OCI-LY7 (cell line): ENCODE results near the gene ABR. TPM values are rescaled to one million over a fixed set of nuclear protein-coding genes. Genes with fewer than 3 reads are reported as not detected.

Source experiments
- BruUV-seq: library from RNA; stranded (reverse); fragments of 400-500 nt; replicated peaks from 2 replicates; lab custom pipeline; 2021; lab: Mats Ljungman, UMichigan
- CTCF ChIA-PET: fragments of 300-600 bp; sonication (Branson Sonifier 250); formaldehyde crosslinking; loops from one replicate; lab custom pipeline; 2022; ENCODE audit warnings: antibody characterized with exemption; ENCODE audit not compliant: unreplicated experiment; lab: Charles Lee
- POLR2A ChIA-PET: fragments of 300-600 bp; sonication (Branson Sonifier 250); formaldehyde crosslinking; loops from one replicate; lab custom pipeline; 2022; ENCODE audit warnings: antibody characterized with exemption; lab: Charles Lee
- DNase-seq: peaks from one replicate; pipeline ENCODE4 v3.0.0-alpha.2; 2015; ENCODE audit warnings: low spot score
- H2AFZ ChIP-seq: fragments of 200-600 bp; sonication (generic), shearing (Covaris generic); 2 replicates; pipeline ENCODE4 v1.6.1; 2014; ENCODE audit warnings: mild to moderate bottlenecking, antibody characterized with exemption, low read length, moderate library complexity
- H3K27ac ChIP-seq: fragments of 200-600 bp; sonication (generic); 2 replicates; pipeline ENCODE4 v1.5.1; 2014; ENCODE audit warnings: mixed run types, low read depth, mild to moderate bottlenecking, moderate library complexity, low read length, inconsistent platforms; ENCODE audit not compliant: poor library complexity, severe bottlenecking
- H3K36me3 ChIP-seq: fragments of 200-600 bp; sonication (generic); 2 replicates; pipeline ENCODE4 v1.6.1; 2014; ENCODE audit warnings: mild to moderate bottlenecking, antibody characterized with exemption, low read length, moderate library complexity, mixed read lengths; ENCODE audit not compliant: insufficient read depth
- H3K4me1 ChIP-seq: fragments of 200-600 bp; sonication (generic); 2 replicates; pipeline ENCODE4 v1.5.1; 2014; ENCODE audit warnings: mild to moderate bottlenecking, low read length; ENCODE audit not compliant: insufficient read depth, poor library complexity, severe bottlenecking
- H3K4me2 ChIP-seq: fragments of 200-600 bp; sonication (generic); 2 replicates; pipeline ENCODE4 v1.6.1; 2014; ENCODE audit warnings: mild to moderate bottlenecking, low read length
- H3K4me3 ChIP-seq: fragments of 200-600 bp; sonication (generic); 2 replicates; pipeline ENCODE4 v1.5.1; 2014; ENCODE audit warnings: mild to moderate bottlenecking, low read depth, low read length; ENCODE audit not compliant: poor library complexity, severe bottlenecking
- H3K79me2 ChIP-seq: fragments of 200-600 bp; sonication (generic); 2 replicates; pipeline ENCODE4 v1.6.1; 2016; ENCODE audit warnings: low read depth, mild to moderate bottlenecking, low read length, moderate library complexity, mixed read lengths; ENCODE audit not compliant: insufficient read depth
- H3K9me2 ChIP-seq: fragments of 200-600 bp; sonication (generic); 2 replicates; pipeline ENCODE4 v1.6.1; 2016; ENCODE audit warnings: mild to moderate bottlenecking, low read length, mixed read lengths; ENCODE audit not compliant: insufficient read depth
- H3K9me3 ChIP-seq: fragments of 200-600 bp; sonication (generic); 2 replicates; pipeline ENCODE4 v1.6.1; 2014; ENCODE audit warnings: mild to moderate bottlenecking, mixed run types, low read length, mixed read lengths
- H4K20me1 ChIP-seq: fragments of 200-600 bp; sonication (generic); 2 replicates; pipeline ENCODE4 v1.6.1; 2014; ENCODE audit warnings: mild to moderate bottlenecking, antibody characterized with exemption, low read length, moderate library complexity, mixed read lengths; ENCODE audit not compliant: insufficient read depth
- EZH2phosphoT487 ChIP-seq: fragments of 200-600 bp; sonication (generic); IDR thresholded peaks from 2 replicates; pipeline ENCODE4 v1.6.1; 2018; ENCODE audit warnings: low read depth, borderline replicate concordance, mild to moderate bottlenecking, mixed run types, antibody characterized with exemption, low read length, moderate library complexity, mixed read lengths
- intact Hi-C: fragments of 100-400 bp; cut with micrococcal nuclease; formaldehyde crosslinking; loops from one replicate; pipeline ENCODE4 v1.10.0; 2022; ENCODE audit not compliant: unreplicated experiment
- total RNA-seq, 2 experiments: library from RNA; depleted of rRNA in 1 of 2; stranded (reverse); fragments of >200 nt in 1 of 2; shearing (Covaris generic) in 1 of 2; gene quantifications; 2 replicates each; pipeline ENCODE4 v1.2.3, GENCODE V29; 2014 to 2022
- TF ChIP-seq, protein P1 (sequence below): fragments of 200-600 bp; sonication (generic); conservative IDR thresholded peaks from 2 replicates; pipeline ENCODE4 v1.5.1; 2014; ENCODE audit warnings: mild to moderate bottlenecking, antibody characterized with exemption, low read length, moderate library complexity, mixed read lengths

ABR gene
- total RNA-seq, 2 experiments from 2014 or later, result 164 to 181 TPM

DNA sequence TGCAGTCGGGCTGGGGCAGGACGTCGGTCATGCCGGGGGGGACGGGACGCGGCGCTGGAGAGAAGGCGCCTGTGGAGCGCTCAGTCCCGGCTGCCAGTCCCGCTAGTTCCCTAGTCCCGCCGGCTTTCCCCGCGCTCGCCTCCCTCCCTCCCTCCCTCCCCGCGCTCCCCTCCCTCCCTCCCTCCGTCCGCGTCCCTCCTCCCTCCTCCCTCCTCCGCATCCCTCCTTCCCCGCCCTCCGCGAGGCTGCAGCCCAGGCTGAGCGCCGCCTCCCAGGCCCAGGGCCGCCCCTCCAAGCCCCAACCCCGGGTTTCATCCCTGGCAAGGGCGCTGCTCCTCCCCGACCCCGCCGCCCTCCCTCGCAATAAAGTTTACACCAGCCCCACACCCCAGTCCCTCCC lies 148.1 kb downstream of the ABR start:
- Histone ChIP-seq H3K9me2 (no peaks in the 10 kb centered on the region), H3K4me1 (no peaks in the 10 kb centered on the region), H4K20me1 (no peaks in the 10 kb centered on the region)

DNA sequence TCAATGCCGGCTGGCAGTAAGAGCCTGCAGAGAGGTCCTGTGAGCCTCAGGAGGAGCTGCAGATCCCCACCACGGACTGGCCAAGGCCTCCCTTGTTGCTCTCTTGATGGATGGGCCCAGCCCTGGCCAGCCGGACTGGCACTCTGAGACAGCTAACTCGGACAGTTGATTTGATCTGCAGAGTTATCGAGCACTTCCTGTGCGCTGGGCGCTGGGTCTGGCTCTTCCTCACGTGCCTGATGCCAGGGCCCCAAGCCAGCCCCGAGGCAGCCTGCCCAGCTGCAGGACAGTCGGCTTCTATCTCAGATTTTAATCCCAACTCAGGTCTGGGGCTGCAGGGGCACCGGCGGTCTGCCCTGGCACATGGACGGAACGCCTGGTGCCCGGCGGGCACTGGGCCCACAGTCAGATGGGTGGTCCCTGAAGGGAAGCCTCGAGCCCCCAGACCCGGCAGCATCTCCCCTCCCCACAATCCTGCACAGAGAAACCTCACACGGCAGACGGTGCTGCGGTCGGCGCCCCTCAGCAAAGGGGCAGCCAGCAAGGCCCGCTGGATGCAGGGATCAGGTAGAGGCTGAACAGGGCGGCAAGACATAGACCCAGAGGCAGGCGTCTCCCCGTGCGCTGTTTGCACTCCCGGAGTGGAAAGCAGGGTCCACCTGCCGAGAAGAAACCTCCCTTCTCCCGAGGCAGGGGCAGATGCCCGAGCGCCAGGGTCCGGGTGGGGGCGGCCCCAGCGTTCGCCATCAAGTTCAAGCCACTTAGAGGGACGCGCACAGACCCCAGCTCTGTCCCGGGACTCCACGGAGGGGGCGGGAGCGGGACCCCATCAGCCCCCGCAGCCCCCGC lies 148.9 kb downstream of the ABR start:
- TF ChIP-seq, protein P1, sequence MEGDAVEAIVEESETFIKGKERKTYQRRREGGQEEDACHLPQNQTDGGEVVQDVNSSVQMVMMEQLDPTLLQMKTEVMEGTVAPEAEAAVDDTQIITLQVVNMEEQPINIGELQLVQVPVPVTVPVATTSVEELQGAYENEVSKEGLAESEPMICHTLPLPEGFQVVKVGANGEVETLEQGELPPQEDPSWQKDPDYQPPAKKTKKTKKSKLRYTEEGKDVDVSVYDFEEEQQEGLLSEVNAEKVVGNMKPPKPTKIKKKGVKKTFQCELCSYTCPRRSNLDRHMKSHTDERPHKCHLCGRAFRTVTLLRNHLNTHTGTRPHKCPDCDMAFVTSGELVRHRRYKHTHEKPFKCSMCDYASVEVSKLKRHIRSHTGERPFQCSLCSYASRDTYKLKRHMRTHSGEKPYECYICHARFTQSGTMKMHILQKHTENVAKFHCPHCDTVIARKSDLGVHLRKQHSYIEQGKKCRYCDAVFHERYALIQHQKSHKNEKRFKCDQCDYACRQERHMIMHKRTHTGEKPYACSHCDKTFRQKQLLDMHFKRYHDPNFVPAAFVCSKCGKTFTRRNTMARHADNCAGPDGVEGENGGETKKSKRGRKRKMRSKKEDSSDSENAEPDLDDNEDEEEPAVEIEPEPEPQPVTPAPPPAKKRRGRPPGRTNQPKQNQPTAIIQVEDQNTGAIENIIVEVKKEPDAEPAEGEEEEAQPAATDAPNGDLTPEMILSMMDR, result no peak
- TF ChIP-seq EZH2phosphoT487, result no peak
- no peak for DNase-seq
- intact Hi-C loops, result no loop called here
- H2AFZ ChIP-seq, result no peak overlapping the region
- no TSS peak for BruUV-seq
- no peak overlapping the region for H3K4me2 ChIP-seq
- H4K20me1 ChIP-seq, result no peaks in the 10 kb centered on the region
- H3K9me2 ChIP-seq, result no peaks in the 10 kb centered on the region
- no peak overlapping the region for H3K4me3 ChIP-seq
- ChIA-PET POLR2A (interaction anchor here (0.6 kb wide), 1 partner anchor 222 kb away, joined by 3 read pairs; no protein-coding TSS in a partner anchor), CTCF (no interaction called here)
- H3K36me3 ChIP-seq, result peaks cover 13% of the 10 kb centered on the region
- no peaks in the 10 kb centered on the region for H3K9me3 ChIP-seq
- H3K79me2 ChIP-seq, result no peaks in the 10 kb centered on the region
- no peaks in the 10 kb centered on the region for H3K4me1 ChIP-seq
- no peak overlapping the region for H3K27ac ChIP-seq

More for the DNA sequence above, 148.1 kb downstream of the ABR start:
- Histone ChIP-seq H3K4me3 (no peak overlapping the region), H3K36me3 (peaks cover 15% of the 10 kb centered on the region), H3K4me2 (no peak overlapping the region), H3K27ac (no peak overlapping the region), H3K9me3 (no peaks in the 10 kb centered on the region), H2AFZ (no peak overlapping the region), H3K79me2 (no peaks in the 10 kb centered on the region)
- TF ChIP-seq, protein P1, result no peak
- no peak for TF ChIP-seq EZH2phosphoT487
- intact Hi-C loops, result no loop called here
- ChIA-PET CTCF (no interaction called here), POLR2A (no interaction called here)
- no TSS peak for BruUV-seq
- DNase-seq, result no peak
